NCI-H1417 treated with DMSO at 0.1 percent for 48 hours (cell line): Measurements from ENCODE around the gene PHACTR3.

Experiments used
- DNase-seq: peaks from one replicate; lab custom pipeline; 2025; lab: John Stamatoyannopoulos, UW

PHACTR3 gene

DNA sequence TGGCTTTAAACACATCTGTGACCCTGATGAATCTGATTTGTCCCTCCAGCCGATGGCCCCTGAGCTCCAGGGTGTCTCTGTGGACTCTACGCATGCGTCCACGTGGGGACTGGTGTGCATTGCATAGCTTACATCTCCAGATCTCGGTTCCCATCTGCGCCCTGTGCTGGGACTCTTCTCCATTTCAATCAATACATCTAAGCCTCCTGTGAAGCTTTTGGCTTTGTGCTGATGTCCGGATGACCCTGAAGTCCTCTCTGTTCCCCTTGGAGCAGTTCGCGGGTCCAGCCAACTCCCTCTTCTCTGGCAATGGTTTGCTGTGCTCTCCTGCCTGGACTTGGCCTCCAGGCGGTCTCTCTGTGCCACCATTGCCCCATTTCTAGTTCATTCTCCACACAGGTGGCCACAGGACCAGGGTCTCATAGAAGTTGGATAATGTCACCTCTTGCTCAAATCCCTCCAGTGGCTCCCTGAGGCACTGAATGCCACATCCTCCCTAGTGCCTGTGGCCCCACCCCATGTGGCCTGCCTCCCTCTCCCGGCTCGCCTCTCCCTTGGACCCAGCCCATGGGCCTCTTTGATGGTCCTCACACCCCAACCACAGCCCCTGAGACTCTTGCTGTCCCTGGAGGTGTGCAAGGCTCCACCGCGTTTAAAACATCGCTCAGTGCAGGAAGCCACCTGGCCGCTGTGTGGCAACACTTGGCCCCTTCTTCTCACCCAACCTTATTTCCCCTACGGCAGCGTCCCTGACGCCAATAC, 173.7 kb downstream of the PHACTR3 start:
- DNase-seq: no peak

DNA sequence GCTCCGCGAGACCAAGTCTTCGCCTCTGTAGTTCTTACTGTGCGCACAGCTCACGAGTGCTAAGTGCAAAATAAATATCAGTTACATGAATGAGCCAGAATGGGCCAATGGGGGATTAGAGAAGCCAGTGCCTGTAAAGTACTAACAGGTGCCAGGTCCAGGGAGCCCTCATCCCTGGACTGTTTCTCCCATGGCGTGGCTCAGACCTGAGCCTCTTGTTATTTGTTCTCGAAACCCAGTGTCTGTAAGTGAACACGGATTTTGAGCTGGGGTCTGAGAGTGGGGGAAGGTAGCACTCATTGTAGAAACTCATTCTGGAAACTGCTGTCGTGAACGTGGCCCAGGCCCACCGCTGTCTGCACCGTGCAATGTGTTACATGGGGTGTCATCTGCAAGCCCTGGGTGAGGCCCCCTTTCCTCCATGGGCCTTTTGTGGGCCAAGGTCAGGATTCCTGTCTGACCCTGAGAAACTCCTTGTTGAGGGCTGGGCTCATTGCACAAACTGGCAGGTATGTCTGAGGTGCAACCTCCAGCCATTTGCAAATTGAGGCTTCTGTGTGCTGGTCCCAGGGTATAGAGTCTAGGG, 174.4 kb downstream of the PHACTR3 start:
- DNase-seq: no peak

DNA sequence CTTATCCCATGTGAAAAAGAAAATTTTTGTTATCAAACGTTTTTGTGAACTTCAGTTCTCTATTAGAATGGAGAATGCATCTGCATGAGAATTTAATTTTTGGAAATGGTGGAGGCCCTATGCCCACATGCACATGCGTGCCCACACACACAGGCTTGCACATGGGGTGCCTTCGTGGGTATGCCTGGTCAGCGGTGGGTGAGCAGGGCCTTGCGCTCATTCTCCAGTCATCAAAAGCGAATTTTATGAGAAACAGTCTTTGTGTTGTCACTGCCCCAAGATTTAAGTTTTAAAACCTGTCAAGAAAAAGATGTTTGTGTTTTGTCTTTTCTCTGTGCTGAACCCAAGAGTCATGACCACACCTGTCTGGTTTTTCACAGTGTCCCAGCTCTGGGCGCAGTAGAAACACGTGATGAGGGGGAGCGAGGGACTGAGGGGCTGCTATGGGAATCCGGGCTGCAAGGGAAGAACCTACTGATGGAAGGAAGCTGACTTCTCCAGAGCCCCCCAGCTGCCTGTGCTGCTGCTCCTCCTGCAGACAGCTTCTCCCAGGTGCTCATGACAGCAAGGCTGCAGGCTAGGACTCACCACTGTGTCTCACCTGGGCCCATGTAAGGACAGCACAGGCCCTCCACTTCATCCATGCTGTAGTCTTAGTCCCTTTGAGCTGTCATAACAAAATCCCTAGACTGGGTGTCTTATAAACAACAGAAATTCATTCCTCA, 175.5 kb downstream of the PHACTR3 start:
- DNase-seq: no peak

DNA sequence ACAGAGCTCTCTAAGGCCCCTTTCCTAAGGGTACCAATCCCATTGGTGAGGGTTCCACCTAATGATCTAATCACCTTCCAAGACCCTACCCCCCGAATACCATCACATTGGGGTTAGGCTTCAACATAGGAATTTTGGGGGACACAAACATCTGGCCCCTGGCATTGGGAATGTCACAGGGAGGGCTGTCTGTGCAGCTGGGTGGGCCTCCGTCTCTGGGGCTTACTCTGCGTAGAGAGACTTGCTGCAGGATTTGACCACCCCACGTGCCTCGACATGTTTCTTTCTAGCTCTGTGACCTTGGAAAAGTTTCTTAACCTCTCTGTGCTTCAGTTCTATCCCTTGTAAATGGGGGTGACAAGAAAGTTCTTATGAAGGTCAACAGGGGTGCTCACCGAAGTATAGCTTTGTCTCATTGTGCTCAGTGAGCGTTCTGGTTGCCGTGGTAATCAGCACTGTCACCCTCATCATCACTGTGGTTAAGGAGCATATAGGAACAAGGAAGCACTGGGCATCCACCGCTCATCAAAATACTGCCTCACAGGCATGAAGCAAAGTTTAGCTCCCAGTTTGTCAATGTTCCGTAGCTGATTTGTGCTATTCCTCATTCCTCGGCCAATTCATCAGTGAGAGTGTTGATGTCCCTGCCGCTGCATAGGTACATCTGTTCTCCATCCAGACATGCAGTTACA, 176.3 kb downstream of the PHACTR3 start:
- no peak for DNase-seq

DNA sequence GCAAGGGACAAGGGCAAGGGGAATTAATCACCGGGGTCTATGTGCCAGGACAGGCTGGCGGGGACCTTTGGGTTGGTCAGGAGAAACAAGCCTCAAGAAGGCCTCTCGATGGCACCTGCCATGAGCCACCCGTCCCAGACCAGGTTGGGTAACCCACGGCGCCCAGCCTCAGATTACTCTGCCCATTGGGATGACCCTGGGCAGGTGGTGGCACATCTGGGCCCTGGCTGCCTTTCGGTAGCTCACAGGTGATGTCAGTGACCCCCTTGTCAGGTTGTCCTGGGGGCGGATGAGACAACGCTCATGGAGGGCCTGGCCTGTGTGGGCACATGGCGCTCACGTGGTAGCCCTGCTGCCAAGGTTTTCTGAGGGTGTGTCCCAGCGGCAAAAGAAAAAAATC, 176.9 kb downstream of the PHACTR3 start:
- DNase-seq: no peak

DNA sequence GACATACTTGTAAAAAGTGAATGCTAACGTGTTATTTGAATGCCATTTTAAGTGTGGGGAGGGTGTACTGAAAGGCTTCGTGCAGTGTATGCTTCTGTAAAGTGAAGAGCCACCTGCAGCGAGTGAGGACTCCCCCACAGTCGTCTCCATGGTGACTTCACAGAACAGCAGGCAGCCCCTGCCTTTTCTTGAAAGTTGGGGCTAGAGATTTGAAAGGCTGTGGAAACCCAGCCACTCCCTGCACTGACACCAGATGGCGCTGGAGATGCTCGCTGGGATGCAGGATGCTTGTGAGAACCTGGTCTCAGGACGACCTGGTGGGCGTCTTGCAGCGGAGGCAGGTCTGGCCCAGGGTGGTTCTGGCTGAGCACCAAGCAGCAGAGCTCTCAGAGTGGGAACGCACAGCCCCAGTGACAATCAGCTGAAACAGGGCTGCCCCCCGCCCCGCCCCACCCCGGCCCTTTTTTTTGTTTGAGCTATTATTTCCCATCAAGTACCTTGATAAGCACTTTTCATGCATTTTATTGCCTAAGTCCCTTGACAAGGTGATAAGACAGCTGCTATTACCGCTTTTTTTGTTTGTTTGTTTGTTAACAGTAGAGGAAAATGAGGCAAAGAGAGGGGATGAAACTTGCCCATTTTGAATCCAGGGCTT, 178.8 kb downstream of the PHACTR3 start:
- peak; percentile 36 for DNase-seq

DNA sequence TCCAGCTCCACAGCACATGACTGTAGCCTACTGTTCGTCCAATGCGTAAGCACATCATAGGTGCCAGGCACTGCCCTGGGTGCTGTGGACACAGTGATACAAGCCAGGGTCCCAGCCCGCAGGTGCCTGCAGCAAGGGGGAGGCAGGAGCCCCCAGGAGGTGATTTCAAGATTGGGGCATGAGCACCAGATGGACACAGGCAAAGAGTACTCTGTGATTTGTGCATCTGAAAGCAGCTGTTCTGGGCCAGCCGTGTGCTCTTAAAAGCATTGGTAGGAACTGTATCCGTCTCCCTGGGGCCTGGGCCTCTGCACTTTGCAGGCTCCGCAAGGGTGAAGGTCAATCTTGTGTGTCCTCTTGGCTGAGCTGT, 179.3 kb downstream of the PHACTR3 start:
- DNase-seq: no peak

DNA sequence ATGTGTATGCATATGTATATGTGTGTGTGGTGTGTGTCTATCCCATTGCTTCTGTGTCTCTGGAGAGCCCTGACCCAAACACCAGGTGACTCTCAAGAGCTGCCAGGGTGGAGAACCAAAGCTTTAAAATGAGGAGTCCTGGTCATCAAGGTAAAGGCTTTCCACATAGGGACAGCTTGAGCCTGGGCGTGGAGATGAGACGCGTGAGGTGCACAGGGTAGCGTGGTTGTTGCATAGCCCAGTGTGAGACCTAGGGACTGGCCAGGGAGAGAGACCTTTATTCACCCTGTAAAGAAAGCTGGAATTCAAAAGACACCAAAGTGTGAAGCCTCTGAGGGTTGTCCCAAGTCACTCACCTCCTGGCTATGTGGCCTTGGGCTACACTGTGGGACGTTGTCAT, 180.0 kb downstream of the PHACTR3 start:
- DNase-seq: no peak

DNA sequence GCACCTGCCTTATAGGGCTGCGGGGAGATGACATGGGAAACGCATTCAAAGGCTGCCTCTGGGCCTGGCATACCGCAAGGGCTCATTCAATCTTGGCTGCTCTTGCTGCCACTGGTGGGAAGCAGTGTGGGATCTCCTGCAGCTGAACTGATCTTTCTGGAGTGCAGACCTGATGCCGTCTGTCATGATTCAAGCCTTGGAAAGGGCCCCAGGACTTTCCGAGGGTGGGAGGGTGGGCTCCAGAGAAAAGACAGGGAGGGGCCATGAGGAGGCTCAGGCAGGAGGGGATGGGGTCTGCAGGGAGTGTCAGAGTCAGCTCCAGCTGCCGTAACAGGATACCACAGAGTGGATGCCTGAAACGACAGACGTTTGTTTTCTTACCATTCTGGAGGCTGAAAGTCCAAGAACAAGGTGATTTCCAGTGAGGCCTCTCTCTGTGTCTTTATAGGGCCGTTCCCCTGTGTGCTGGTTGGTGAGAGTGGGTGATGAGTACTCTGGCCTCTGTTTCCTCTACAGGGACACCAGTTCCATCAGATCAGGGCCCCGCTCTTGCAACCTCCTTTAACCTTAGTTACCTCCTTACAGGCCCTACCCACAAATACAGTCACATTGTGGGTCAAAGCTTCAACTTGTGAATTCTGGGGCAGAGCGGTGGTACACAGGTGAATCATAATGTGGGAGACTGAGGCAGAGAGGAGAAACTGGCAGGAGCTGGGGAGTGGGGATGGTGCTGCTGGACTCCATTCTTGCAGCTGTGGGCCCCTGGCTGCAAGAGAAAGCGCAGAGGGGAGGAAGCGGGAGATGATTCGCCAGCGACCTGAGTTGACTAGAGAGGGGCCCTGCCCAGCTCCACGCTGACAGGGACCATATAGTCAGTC, 180.7 kb downstream of the PHACTR3 start:
- no peak for DNase-seq

DNA sequence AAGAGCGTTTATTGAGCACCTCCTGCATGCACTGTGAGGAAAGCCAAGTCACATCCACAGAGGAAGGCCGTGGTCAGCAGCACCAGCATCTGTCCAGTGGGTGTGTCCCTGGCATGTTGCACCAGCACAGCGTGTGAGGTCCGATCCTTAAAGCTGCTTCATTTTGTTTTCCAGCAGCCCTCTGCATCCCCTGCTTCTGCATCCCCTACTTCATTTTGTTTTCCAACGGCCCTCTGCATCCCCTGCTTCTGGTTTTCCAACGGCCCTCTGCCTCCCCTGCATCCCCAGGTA, 181.3 kb downstream of the PHACTR3 start:
- DNase-seq: no peak

DNA sequence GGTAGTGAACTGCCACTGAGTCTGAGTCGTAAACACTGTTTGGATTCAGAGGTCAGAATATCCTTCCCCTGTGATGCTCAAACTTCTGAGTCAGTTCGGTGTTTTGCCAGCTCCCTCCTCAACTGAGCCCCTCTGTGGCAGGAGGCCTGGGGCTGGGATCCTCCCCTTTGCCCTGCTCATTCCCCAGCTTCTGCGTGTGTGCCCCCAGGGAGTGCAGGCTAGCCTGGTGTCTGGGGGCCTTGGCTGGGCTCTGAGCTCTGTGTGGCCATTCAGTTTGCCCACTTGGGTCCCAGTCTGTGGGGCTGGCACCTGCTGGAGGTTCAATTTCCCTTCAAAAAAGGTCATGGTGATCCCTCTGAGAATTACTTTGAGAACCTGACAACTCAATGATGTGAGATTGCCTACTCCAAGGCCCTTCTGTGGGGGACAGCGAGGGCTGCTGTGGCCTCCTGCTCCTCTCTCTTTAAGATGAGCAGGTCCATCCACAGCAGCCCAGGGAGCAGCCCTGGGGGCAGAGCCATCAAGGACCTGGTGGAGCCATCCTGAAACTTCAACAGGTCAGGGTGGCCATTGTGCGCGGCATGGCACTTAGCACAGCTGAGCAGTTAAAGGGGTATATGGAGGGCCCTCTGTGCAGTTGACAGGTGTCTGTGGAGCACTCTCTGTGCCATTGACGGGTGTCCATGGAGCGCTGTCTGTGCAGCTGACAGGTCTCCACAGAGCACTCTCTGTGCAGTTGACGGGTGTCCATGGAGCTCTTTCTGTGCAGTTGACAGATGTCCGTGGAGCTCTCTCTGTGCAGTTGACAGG, 181.9 kb downstream of the PHACTR3 start:
- DNase-seq: no peak

DNA sequence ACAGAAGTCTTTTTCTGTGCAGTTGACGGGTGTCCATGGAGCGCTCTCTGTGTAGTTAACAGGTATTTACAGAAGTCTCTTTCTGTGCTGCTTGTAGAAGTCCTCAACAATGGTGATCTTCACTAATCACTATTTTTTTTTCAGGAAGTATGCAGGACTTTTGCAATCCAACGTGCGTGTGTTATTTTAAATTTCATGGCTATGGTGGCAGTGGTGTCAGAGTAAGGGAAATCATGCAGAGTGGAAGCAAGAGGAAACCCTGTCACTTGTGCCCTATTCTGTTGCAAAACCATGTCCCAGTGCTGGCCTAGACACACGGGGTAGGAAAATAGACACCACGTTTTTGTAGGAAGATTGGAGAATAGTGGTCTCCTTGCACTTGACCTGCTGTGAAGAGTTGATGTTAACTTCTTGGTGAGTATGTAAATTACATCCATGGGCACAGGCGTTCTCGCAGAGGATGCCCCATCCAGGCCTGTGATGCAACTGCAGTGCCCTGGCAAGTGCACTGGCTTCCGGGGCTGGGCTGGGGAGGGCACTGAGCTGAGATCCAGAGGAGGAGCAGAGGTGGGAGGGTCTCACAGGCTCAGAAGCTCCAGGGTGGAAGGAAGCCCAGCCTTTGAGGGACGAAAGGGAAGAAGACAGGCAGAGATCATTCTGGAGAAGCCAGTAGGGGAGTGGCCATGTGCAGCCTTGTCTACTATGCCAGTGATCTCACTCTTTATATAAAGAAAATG, 182.6 kb downstream of the PHACTR3 start:
- DNase-seq: no peak

DNA sequence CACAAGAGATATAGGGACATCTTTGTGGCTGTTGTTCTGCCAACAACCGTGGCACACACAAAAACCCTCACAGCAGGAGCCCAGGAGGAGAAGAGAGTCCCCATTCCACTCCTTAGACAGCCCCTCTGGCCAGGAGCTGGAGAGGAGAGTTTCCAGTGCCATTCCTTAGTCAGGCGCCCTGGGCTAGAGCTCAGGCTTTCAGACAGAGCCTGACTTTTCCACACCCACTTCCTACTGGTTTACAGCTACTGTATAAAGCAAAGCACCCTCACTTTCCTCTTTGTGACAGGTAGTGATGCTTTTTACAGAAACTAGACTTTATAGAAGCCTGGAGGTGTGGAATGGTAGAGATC, 183.2 kb downstream of the PHACTR3 start:
- no peak for DNase-seq

DNA sequence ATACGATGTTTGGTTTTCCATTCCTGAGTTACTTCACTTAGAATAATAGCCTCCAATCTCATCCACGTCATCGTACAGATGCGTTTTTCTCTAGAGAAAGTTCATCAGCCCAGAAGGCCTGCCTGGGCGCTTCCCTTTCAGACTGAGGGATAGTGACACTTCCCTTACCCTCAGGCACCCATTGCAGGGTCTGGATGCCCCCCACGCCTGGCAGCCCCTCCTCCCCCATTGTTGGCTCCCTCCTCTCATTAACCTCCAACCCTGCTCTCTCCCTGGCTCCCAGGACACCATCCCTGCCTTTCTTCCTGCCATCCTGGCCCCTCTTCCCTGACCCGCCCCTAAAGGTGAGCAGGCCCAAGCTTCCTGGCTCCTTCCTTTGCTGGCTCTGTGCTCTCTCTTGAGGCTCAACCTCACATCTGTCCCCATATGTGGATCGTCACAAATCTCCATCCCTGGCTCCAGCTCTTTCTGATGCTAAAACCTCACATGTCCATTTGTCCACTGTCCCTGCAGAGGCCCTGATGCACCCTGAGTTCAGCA, 183.9 kb downstream of the PHACTR3 start:
- DNase-seq: no peak

DNA sequence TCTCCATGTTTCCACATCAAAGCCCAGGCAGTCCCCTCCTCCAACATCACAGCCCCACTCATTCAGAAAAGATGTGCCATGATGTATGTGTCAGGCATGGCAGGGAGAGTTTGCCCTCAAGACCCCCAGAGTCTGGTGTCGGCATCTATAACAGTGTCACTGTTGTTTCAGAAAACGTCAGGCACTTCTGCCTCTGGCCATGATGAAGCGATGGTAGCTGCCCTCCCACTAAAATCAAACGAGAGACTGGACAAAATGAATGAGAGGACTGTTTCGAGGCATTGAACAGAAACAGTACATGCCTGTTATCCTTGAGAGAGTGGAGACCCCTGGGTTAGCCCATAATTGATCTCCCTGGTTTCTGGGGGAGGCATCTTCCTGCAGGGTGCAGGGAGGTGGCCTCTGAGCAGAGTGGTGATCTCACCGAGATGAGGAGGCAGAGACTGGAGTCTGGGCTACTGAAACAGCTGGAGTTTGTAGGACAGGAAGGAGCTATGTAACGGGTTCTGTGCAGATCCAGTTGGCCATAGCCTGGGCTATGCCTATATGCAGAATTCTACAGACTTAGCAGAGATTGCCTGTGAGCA, 184.6 kb downstream of the PHACTR3 start:
- no peak for DNase-seq

DNA sequence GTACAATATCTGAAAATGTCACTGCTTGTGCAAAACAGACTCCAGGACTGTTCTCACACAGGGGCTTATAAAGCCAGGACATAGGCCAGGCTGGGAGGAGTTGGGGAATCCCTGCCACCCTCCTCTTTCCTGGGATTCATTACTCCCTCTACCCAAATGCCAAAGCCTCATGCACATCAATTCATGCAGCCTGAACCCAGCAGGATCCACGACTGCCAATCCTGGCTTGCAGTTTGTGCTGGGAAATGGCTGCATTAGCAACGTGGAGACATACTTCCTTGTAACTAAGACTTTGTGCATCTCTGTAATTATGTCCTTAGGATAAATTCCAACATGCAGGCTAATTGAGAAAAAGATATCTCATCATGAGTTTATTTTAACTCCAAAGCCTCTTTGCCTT, 185.3 kb downstream of the PHACTR3 start:
- no peak for DNase-seq

DNA sequence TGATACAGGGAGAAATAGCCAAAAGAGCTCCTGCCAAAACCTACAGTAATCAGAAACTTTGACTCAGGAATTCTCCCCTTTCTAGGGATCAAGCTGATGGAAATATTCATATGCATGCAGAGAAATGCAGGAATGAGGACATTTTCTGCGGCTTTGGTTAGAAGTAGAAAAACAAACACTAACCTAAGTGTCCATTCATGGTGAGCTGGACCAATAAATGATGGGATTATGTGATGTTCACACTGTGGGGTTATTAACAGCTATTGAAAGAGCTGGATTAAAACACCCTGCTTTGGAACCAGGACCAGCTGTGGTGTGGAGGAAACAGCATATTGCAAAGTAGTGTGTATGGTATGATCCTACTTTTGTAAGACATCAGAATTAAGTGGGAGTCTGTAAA, 186.0 kb downstream of the PHACTR3 start:
- no peak for DNase-seq

DNA sequence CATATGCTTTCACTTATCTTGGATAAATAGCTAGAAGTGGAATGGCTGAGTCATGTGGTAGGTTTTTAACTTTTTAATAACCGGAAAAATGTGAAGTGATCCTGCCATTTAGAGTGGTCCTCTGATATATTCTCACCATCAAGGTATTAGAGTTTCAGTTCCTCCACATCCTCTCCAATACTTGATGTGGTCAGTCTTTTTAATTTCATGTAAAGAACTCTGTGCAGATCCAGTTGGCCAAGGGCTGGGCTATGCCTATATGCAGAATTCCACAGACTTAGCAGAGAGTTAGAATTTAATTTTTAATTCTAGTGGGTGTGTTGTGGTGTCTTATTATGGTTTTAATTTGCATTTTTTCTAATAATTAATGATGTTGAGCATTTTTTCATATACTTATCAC, 188.0 kb downstream of the PHACTR3 start:
- DNase-seq: no peak

DNA sequence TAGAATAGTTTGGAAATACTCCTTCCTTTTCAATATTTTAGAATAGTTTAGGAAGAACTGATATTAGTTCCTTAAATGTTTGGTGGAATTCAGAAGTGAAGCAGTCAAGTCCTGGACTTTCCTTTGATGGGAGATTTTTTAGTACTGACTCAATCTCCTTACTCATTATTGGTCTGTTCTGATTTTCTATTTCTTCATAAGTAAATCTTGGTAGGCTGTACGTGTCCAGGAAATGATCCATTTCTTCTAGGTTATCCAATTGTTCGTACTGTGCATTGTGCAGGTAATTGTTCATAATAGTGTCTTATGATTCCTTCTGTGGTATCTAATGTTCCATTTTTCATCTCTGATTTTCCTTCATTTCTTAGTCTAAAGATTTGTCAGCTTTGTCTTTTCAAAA, 190.2 kb downstream of the PHACTR3 start:
- no peak for DNase-seq
